ENCODE results near the gene DDX5. TPM values are rescaled to one million over a fixed set of nuclear protein-coding genes. Genes with fewer than 3 reads are reported as not detected.
A peak's percentile ranks its signal among the peaks of the same experiment; 100 is the strongest.

The DDX5 gene
- total and polyA plus RNA-seq, 2 of the 13 experiments (the other 11 are each of a cell fraction or from before 2014, with no cell fraction given): 503 to 684 TPM

DNA sequence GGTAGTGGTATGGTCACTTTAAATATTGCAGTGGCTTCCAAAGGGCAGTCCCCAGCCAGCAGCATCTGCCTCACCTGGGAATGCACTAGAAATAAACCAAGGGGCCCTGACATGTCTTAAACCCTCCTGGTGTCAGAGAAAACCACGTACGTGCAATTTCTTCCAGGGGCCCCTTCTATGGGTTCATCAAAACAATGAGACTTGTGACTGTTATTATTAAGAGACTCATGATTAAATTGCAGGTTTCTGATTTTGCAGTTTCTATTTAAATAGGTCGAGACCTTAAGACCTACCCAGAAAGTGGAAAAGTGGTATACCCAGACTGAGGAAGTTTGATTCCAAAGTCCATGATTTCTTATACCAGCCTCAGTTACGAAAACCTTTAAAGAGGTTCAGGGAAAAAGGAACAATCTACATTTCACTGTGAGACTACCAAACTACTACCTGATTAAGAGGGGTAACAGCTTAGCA is 8.5 kb downstream of the DDX5 start (continued):
- TF ChIP-seq FOXO1 (CRISPR knock-in tag; IDR thresholded peaks at IDR 0.05) (no peak), ZBTB38 (CRISPR knock-in tag; IDR thresholded peaks at IDR 0.05) (no peak), ERF (CRISPR knock-in tag; IDR thresholded peaks at IDR 0.05) (no peak), FOSL1 (CRISPR knock-in tag; IDR thresholded peaks at IDR 0.05; ENCODE audit: borderline replicate concordance) (no peak), RORA (CRISPR knock-in tag; IDR thresholded peaks at IDR 0.05) (no peak), HOXA9 (CRISPR knock-in tag; IDR thresholded peaks at IDR 0.05; ENCODE audit: borderline replicate concordance) (no peak), ZNF552 (CRISPR knock-in tag; IDR thresholded peaks at IDR 0.05; ENCODE audit: borderline replicate concordance) (peak; percentile 64; the same call in 1 of the 2 replicates), ZNF34 (CRISPR knock-in tag; IDR thresholded peaks at IDR 0.05; ENCODE audit: borderline replicate concordance) (no peak), HNRNPL (IDR thresholded peaks at IDR 0.05; ENCODE audit: low read depth, low read length) (no peak), ZNF891 (CRISPR knock-in tag; IDR thresholded peaks at IDR 0.05) (no peak), ZNF788 (CRISPR knock-in tag; IDR thresholded peaks at IDR 0.05; ENCODE audit: borderline replicate concordance) (no peak), HNF4A (CRISPR knock-in tag; IDR thresholded peaks at IDR 0.05) (peak; percentile 23), IRX3 (CRISPR knock-in tag; IDR thresholded peaks at IDR 0.05; ENCODE audit: borderline replicate concordance, low read depth) (no peak), ZIK1 (CRISPR knock-in tag; IDR thresholded peaks at IDR 0.05; ENCODE audit: borderline replicate concordance, low read depth) (no peak), FOXK2 (IDR thresholded peaks at IDR 0.05) (no peak), REXO4 (CRISPR knock-in tag; IDR thresholded peaks at IDR 0.05; ENCODE audit: borderline replicate concordance) (no peak), NR2F1 (CRISPR knock-in tag; IDR thresholded peaks at IDR 0.05) (0 out of 4 replicates have a peak, but pooled peaks of 1 of the 2 experiments have one; percentile 5), KAT8 (CRISPR knock-in tag; IDR thresholded peaks at IDR 0.05) (no peak), FOXP1 (IDR thresholded peaks at IDR 0.05) (no peak), FOXP1 (CRISPR knock-in tag; IDR thresholded peaks at IDR 0.05) (no peak), ZNF569 (CRISPR knock-in tag; IDR thresholded peaks at IDR 0.05; ENCODE audit: borderline replicate concordance) (no peak), SOX5 (CRISPR knock-in tag; IDR thresholded peaks at IDR 0.05; ENCODE audit: borderline replicate concordance) (no peak)
- TF ChIP-seq, protein P1, sequence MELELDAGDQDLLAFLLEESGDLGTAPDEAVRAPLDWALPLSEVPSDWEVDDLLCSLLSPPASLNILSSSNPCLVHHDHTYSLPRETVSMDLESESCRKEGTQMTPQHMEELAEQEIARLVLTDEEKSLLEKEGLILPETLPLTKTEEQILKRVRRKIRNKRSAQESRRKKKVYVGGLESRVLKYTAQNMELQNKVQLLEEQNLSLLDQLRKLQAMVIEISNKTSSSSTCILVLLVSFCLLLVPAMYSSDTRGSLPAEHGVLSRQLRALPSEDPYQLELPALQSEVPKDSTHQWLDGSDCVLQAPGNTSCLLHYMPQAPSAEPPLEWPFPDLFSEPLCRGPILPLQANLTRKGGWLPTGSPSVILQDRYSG (CRISPR knock-in tag; IDR thresholded peaks at IDR 0.05): no peak
- TF ChIP-seq, protein P2, sequence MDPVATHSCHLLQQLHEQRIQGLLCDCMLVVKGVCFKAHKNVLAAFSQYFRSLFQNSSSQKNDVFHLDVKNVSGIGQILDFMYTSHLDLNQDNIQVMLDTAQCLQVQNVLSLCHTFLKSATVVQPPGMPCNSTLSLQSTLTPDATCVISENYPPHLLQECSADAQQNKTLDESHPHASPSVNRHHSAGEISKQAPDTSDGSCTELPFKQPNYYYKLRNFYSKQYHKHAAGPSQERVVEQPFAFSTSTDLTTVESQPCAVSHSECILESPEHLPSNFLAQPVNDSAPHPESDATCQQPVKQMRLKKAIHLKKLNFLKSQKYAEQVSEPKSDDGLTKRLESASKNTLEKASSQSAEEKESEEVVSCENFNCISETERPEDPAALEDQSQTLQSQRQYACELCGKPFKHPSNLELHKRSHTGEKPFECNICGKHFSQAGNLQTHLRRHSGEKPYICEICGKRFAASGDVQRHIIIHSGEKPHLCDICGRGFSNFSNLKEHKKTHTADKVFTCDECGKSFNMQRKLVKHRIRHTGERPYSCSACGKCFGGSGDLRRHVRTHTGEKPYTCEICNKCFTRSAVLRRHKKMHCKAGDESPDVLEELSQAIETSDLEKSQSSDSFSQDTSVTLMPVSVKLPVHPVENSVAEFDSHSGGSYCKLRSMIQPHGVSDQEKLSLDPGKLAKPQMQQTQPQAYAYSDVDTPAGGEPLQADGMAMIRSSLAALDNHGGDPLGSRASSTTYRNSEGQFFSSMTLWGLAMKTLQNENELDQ (CRISPR knock-in tag; IDR thresholded peaks at IDR 0.05; ENCODE audit: borderline replicate concordance): no peak
- TF ChIP-seq, protein P3, sequence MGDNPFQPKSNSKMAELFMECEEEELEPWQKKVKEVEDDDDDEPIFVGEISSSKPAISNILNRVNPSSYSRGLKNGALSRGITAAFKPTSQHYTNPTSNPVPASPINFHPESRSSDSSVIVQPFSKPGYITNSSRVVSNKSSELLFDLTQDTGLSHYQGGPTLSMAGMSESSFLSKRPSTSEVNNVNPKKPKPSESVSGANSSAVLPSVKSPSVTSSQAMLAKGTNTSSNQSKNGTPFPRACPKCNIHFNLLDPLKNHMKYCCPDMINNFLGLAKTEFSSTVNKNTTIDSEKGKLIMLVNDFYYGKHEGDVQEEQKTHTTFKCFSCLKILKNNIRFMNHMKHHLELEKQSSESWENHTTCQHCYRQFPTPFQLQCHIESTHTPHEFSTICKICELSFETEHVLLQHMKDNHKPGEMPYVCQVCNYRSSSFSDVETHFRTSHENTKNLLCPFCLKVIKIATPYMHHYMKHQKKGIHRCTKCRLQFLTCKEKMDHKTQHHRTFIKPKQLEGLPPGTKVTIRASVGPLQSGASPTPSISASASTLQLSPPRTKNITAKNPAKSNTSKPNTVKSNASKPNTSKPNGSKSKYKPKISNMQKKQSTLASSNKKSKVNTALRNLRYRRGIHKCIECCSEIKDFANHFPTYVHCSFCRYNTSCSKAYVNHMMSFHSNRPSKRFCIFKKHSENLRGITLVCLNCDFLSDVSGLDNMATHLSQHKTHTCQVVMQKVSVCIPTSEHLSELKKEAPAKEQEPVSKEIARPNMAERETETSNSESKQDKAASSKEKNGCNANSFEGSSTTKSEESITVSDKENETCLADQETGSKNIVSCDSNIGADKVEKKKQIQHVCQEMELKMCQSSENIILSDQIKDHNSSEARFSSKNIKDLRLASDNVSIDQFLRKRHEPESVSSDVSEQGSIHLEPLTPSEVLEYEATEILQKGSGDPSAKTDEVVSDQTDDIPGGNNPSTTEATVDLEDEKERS (CRISPR knock-in tag; IDR thresholded peaks at IDR 0.05): no peak
- TF ChIP-seq, protein P4, sequence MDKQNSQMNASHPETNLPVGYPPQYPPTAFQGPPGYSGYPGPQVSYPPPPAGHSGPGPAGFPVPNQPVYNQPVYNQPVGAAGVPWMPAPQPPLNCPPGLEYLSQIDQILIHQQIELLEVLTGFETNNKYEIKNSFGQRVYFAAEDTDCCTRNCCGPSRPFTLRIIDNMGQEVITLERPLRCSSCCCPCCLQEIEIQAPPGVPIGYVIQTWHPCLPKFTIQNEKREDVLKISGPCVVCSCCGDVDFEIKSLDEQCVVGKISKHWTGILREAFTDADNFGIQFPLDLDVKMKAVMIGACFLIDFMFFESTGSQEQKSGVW (CRISPR knock-in tag; IDR thresholded peaks at IDR 0.05; ENCODE audit: borderline replicate concordance): no peak

Measured in HepG2 (cell line).